ENCODE data around the gene TMEM37.

The TMEM37 gene

DNA sequence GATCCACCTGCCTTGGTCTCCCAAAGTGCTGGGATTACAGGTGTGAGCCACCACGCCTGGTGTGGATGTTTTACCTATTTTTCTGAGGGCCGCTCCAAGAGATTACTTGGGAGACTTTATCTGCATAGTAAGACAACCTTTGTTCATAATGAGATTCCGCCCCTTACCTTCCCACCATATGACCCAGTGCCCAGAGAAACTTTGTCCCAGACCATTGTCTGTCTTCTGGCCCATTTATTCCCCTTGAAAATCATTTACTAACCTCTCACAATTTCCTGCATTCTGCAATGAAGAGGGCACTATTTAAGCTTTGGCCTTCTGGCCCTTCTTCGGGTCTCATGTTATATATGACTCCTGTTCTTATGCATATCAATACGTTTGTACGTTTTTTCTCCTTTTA lies 13.7 kb upstream of the TMEM37 start:
- no peak for DNase-seq (ENCODE audit: low spot score)

GRCh38 chr2:119419065-119419464 lies 12.6 kb upstream of the TMEM37 start:
- DNase-seq (ENCODE audit: low spot score) = no peak

- DNase-seq (ENCODE audit: low spot score) = no peak
Observed at GRCh38 chr2:119419803-119420508, 11.7 kb upstream of the TMEM37 start.

DNA sequence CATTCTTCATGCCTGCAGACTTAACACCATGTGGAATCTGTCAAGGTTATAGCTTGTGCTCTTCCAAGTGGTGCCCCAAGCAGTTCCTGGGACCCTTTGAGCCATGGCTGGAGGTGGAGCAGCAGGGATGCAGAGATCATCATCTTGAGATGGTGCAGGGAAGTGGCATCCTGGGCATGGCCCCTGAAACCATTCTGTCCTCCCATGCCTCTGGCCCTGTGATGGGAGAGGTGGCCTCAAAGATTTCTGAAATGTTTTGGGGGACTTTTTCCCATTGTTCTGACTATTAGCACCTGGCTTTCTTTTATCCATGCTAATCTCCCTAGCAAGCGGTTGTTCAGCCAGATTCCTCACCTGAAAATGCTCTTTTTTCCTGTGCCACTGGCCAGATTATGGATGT lies 10.3 kb upstream of the TMEM37 start:
- DNase-seq (ENCODE audit: low spot score) = no peak

DNA sequence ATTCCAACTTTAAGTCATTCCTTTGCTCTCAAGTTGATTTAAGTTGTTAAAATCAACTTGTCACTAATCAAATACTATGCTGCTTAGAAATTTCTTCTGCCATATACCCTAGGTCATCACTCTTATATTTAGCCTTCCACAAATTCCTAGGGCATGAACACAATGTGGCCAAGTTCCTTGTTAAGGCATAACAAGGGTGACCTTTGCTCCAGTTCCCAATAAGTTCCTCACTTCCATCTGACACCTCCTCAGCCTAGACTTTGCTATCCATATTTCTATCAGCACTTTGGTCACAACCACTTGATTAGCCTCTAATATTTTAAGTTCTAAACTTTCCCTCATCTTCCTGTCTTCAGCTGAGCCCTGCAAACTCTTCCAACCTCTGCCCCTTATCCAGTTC lies 9.9 kb upstream of the TMEM37 start:
- no peak for DNase-seq (ENCODE audit: low spot score)

DNA sequence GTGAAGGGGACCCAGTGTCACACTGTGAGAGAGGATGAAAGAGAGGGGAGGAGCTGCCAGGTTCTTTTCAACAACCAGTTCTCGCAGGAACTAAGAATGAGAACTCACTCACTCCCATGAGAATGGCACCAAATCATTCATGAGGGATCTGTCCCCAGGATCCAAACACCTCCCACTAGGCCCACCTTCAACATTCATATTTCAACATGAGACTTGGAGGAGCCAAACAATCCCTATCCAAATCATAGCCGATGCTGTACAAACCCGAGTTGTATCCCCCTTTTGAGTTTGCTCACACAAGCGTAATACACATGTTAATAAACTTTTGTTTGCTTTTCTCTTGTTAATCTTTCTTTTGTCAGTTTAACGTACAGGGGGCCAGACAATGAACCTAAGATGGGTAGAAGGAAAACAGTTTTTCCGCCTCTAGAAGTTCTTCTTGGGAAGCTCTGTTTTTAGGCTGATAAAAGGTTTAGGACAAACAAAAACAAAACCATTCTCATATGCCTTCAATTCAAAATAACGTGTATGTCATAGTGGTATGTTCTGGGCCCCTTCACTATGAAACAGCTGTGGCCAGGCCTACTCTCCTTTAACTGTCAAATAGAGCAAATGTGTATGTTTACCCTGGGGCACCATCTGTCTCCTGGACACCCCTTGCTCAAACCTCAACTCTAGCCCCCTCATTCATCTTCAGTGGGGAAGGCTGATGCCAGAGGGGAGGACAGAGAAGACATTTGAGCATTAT lies 9.1 kb upstream of the TMEM37 start:
- DNase-seq (ENCODE audit: low spot score) = no peak

GRCh38 chr2:119423108-119423444 lies 8.6 kb upstream of the TMEM37 start:
- DNase-seq (ENCODE audit: low spot score) = no peak

DNA sequence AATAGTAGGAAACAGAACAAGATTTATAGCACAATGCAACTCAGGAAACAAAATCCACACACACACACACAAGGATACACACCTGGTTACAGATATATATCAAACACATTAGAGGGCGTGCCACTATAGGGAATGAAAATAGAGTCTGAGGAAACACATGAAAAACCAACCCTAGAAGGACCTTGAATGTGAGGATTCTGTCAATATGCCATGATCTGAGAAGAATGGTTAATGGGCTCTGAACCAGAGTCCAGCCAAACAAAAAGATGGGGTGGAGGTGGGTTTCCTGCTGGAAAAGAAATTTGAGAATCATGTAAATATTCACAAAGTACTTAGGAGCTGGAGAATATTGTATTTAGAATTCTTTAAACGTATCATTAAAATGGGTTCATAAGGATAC lies 7.8 kb upstream of the TMEM37 start:
- no peak for DNase-seq (ENCODE audit: low spot score)

- DNase-seq (ENCODE audit: low spot score) = no peak
Observed at GRCh38 chr2:119424284-119425118, 7.2 kb upstream of the TMEM37 start.

- DNase-seq (ENCODE audit: low spot score) = no peak
Observed at GRCh38 chr2:119425119-119425405, 6.6 kb upstream of the TMEM37 start.

- DNase-seq (ENCODE audit: low spot score) = no peak
Observed at GRCh38 chr2:119425620-119426395, 5.8 kb upstream of the TMEM37 start.

GRCh38 chr2:119426396-119426675 lies 5.3 kb upstream of the TMEM37 start:
- DNase-seq (ENCODE audit: low spot score) = no peak

DNA sequence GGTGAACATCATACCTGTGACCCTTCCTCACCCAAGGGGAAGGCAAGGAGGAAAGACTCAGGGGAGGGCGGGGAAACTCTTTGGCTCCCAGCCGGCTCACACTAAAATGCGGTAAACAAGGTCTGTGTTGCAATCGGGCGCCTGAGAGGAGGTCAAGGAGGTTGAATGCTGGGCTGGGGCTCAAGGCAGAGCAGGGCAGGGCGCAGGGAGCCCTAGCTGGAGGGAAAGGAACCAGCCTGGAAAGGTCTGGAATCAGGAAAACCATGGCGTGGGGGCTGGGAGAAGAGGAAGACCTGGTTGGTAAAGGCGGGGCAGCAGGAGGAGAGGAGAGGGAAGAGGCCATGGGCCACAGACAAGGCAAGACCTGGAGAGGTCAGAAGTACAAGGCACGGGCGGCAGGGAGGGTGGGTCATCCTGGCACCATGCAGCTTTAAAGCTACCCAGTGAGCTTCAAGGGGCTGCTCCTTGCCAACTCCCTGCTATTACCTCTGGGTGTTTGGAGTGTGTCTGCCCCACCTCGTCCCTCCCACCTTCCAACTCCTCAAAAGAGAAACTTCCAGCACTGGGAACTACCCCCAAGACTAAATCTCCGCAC lies 4.8 kb upstream of the TMEM37 start:
- no peak for DNase-seq (ENCODE audit: low spot score)

DNA sequence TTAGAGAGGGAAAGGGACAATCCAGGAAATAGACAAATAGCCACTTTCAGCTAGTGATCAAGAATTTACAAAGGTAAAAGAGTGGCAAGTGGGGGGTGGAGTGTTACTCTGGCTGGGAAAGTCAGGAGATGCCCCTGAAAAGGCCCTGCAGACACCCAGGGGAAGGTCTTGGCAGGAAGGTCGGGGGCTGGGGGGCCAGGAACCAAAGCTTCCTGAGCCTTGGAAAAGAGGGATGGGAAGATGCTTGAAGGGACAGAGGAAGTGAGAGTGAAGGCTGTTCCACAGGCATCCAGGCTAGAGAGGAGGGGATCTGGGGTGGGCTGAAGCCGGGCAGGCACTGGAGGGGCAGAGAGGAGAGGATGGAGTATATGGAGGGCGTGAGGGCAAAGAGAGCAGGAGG lies 3.9 kb upstream of the TMEM37 start:
- no peak for DNase-seq (ENCODE audit: low spot score)

- no peak for DNase-seq (ENCODE audit: low spot score)
Observed at GRCh38 chr2:119428488-119429224, 3.0 kb upstream of the TMEM37 start.

GRCh38 chr2:119429225-119429981 lies 2.3 kb upstream of the TMEM37 start:
- no peak for DNase-seq (ENCODE audit: low spot score)

DNA sequence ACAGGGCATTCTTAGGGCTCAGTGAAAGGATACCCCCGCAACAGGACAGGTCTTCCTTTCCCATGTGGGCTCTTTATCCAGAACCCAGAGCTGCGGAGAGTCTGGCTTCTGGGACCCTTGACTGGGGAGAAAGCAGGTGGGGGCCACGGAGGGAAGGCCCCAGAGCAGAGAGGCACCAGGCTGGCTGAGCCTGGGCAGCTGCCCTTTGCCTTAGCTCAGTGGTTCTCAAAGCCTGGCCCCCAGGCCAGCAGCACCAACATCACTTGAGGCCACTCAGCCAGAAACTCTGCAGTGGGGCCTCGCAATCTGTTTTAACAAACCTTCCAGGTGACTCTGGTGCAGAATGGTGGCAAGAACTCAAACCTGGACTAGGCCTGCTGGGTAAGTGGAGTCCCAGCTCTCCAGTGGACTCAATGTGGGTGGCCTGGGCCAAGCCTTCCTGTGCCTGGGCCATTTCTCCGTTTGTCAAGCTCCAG lies 1.6 kb upstream of the TMEM37 start:
- no peak for DNase-seq (ENCODE audit: low spot score)

GRCh38 chr2:119431976-119432850 lies 559 bp downstream of the TMEM37 start:
- DNase-seq (ENCODE audit: low spot score) = peak; percentile 50

- no peak for DNase-seq (ENCODE audit: low spot score)
Observed at GRCh38 chr2:119432851-119433522, 1.3 kb downstream of the TMEM37 start.
